SH-SY5Y (cell line): ENCODE results near the gene CDK5RAP1.

Source experiments
- GATA2 ChIP-seq: IDR thresholded peaks from 2 replicates; pipeline ENCODE4 v1.6.1; 2011; ENCODE audit warnings: mild to moderate bottlenecking, low read depth, low read length
- GATA3 ChIP-seq: IDR thresholded peaks from 2 replicates; pipeline ENCODE4 v1.6.1; 2011; ENCODE audit warnings: low read depth, mild to moderate bottlenecking, low read length, moderate library complexity

DNA sequence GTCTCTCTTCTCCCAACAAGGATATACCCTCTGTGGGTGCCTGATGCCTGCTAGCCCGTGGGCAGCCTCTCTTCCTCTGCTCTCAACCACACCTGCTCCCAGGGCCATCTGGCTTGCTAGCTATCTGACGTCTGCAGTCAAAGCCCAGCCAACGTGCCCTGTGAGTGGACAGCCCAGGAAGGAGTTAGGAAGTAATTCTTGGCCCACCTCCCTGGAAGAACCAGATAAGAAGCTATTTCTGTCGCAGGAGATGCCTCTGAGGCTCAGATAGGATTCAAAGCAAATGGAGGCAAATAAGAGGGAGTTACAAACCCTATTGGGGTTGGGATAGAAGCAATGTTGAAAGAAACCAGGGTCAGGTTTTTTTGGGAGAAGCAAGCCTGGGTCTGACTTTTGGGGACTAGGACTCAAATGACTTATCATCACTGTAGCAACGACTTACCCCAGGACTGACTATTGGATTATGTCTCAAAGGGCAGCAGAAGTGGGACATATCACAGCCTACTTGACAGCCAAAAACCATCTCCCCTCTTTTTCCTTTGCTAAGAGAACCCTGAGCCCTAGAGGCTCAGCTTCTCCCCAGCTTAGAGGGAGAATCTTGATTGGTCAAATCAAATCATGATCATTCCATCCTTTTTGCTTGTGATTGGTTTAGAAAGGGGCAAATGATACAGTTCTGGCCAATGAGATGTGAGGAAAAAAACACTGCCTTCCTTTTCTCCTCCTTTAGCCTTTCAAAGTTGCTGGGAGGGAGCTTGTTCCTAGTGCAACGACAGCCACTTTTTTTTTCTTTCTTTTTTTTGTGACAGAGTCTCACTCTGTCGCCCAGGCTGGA, 18.0 kb upstream of the CDK5RAP1 start:
- TF ChIP-seq GATA2 (no peak), GATA3 (no peak)
